GM11168 (cell line): ENCODE data around the gene KRT77.
"Not testable (repeated sequence)": the region's sequence is repeated elsewhere in the genome, so short reads cannot be mapped to it uniquely, and the experiment has no call there.

Source experiments
- in situ Hi-C: fragments of 300-500 bp; cut with MboI; formaldehyde crosslinking; loops from one replicate; pipeline ENCODE4 v1.12.0; 2022; ENCODE audit warnings: low sequenced_read_pairs; ENCODE audit not compliant: unreplicated experiment

Gene KRT77

GRCh38 chr12:52680363-52680762 is 23.0 kb downstream of the KRT77 start, which contains the start of gene KRT1:
TSS of gene KRT1 (minus strand) at chr12:52680407. CDS start at chr12:52680348, 59 bp downstream.
- in situ Hi-C loops = no loop called here

DNA sequence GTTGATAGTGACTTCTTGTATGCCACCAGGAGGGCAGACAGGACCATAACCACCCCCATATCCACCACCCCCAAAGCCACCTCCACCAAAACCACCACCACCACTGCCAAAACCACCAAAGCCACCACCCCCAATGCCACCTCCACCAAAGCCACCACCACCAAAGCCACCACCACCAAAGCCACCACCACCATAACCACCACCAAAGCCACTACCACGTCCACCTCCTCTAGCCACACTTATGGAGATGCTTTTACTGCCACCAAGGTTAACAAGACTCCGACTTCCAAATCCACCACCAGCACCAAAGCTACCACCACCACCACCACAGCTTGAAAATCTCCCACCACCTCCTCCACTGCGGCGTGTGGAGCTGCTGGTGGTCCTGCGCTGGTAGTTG is 23.4 kb downstream of the KRT77 start:
- in situ Hi-C loops = no loop called here

DNA sequence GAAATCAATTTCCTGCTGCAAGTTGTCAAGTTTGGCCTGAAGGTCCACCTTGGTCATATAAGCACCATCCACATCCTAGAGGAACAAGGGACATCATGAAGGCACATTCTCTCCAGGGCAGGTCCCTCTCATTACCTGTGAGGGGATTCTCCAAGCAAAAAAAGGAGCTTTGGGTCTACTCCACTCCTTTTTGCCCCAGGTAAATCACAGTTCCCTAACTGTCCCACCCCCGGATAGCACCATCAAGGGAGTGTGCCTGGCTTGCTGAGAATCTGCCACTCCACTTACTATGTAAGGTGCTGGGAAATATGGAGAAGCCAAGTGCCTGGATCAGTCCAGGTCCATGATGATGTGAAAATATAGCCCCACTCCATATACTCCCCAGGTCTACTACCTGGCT is 25.7 kb downstream of the KRT77 start:
- in situ Hi-C loops = no loop called here

DNA sequence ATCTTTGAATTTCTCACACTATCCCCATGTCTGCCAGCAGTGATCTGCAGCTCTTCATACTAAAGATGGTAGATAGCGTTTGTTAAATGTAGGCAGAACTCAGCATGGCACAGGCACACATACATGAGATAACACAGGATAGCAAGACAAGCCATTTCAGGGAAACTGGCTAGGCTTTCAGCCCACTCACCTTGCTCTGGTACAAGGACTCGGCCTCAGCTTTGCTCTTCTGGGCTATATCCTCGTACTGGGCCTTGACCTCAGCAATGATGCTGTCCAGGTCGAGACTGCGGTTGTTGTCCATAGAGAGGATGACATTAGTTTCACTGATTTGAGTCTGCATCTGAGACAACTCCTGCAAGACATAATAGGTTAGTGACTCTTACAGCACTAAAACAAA is 26.2 kb downstream of the KRT77 start:
- in situ Hi-C loops = no loop called here

GRCh38 chr12:52676163-52676562 is 27.2 kb downstream of the KRT77 start:
- in situ Hi-C loops = no loop called here

- in situ Hi-C loops = no loop called here
Observed at GRCh38 chr12:52675301-52675701, 28.0 kb downstream of the KRT77 start.

DNA sequence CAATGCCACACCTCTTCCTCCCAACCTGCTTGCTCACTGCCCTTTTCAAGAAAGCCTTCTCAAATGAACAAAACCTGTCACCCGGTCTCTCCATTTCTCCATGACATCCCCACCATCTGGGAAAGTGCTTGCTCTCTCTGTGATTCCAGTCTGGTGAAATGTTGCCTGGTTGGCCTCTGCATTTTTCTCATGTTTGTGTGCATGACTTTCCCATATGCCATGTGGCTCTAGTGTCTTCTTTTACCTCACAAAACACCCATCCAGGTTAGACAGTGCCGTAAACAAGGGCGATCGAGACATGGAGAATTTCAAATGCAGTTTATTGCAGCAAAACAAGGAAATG is 28.9 kb downstream of the KRT77 start:
- in situ Hi-C loops = no loop called here

GRCh38 chr12:52673713-52674432 is 29.5 kb downstream of the KRT77 start:
- in situ Hi-C loops = no loop called here

DNA sequence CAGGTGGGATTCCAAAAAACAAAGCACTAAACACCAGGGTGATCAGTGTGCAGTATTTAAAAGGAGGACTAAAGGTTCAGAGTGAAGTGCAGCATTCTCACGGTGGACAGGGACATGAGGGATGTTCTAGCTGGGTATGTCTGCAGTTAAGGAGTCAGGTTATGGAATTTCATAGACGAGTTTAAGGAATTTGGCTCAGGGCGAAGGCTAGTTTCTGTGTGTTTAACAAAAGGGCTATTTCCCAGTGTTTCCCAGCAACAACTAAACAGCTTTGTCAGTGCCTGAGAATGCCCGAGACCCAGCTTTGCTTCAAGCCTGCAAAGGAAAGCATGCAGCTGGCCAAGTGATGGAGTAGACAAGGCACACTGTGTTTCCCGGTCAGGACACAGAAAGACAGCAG is 30.1 kb downstream of the KRT77 start:
- in situ Hi-C loops = no loop called here

DNA sequence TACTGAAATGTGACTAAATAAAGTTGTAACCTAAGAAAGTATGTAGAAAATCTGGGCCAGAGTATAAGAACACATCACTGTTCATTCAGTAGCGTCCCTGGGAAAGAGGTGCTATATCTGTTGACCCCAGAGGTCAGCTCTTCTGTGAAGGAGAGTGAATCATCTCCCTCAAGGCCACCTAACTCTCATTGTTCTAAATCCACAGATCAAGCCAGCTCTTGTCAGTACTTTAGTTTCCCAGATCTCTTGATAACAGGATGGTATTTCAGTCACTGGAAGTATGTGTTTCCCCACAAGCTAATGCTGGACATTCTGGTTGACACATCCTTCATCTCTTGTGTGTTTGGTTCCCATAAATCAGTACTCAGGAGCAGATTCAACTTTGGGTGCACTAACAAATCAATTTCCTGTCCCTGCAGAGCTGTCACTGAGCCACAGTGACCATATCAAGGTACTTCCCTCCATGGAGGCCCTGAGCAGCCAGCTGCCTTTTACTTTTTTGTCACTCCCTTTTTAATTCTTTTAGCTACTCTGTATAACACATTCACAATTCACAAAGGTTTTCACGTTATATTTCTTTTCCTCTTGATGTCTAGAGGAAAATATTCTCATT is 30.9 kb downstream of the KRT77 start:
- in situ Hi-C loops = no loop called here

GRCh38 chr12:52670961-52671360 is 32.4 kb downstream of the KRT77 start:
- in situ Hi-C loops = no loop called here

DNA sequence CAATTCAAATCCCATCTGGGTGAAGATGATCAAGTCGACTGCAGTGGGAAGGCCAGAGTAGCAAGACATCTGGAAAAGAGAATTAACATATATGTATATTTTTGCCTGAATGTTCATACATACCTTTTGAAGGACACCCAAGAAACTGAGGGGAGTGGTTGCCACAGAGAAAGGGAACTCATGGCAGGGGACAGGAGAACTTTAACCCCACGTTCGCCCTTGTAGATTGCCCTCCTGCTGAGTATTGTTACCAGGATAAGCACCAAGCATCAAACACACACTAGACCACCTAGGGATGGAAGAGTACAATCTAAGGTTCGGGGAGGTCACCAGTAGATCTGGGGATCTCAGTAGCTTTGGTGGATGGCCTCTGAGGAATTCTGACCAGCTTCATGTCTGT is 32.8 kb downstream of the KRT77 start:
- in situ Hi-C loops = no loop called here

GRCh38 chr12:52669941-52670340 is 33.4 kb downstream of the KRT77 start:
- in situ Hi-C loops = not testable (repeated sequence)

DNA sequence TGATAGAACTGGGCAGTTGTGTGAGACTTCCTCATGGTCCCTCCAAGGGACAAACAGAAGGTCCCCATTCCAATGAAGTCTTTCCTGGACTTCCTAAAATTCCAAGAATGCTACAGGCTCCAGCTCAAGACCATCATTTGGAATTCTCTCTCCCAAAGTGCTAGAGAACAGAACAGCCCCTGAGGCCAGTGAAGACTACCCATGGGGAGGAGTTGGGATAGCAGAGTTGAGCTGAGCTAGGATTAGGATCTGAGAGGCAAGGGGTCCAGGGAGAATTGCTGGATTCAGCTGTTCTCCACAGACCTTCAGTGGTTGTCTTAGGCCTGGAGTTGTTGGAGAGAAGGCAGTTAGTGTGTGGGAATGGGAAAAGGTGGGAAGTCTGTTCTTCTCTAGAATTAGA is 33.9 kb downstream of the KRT77 start:
- in situ Hi-C loops = no loop called here

DNA sequence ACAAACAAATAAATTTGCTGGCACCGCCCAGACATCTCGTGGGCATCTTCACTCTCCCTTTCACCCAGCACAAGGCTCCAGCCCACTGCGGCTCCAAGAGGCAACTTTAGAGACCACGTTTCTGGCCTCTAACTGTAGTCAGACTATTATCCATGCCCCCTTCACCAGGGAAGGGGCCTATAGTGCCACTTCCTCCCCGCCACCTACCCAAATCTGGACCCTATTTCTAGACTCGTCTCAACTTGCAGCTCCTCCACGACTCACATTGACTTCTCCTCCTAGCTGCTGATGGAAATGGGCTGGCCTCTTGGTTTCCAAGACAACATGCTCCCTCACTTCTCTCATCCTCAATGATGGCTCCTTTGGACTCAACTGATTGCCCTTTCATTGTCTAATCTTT is 35.4 kb downstream of the KRT77 start:
- in situ Hi-C loops = no loop called here

- in situ Hi-C loops = no loop called here
Observed at GRCh38 chr12:52667509-52667908, 35.8 kb downstream of the KRT77 start.

- in situ Hi-C loops = no loop called here
Observed at GRCh38 chr12:52666471-52666870, 36.9 kb downstream of the KRT77 start.

DNA sequence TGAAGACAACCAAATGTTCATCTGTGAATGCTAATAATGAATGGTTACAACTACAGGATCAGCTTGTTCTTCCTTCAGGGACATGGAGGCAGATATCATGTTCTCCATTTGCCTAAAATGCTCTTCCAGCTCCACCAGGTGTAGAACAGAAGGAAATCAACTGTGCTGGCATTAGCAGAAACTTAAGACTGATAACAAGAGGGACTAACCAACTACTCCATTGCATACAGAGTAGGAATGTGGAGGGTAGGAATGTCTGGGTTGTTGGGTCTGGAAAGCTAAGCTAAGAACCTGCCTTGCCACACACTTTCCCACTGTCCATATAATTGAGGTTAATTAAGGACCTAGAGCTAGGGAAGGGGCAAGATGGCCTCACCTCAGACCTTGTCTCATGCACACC is 39.9 kb downstream of the KRT77 start:
- in situ Hi-C loops = no loop called here

- in situ Hi-C loops = no loop called here
Observed at GRCh38 chr12:52662918-52663229, 40.5 kb downstream of the KRT77 start.

DNA sequence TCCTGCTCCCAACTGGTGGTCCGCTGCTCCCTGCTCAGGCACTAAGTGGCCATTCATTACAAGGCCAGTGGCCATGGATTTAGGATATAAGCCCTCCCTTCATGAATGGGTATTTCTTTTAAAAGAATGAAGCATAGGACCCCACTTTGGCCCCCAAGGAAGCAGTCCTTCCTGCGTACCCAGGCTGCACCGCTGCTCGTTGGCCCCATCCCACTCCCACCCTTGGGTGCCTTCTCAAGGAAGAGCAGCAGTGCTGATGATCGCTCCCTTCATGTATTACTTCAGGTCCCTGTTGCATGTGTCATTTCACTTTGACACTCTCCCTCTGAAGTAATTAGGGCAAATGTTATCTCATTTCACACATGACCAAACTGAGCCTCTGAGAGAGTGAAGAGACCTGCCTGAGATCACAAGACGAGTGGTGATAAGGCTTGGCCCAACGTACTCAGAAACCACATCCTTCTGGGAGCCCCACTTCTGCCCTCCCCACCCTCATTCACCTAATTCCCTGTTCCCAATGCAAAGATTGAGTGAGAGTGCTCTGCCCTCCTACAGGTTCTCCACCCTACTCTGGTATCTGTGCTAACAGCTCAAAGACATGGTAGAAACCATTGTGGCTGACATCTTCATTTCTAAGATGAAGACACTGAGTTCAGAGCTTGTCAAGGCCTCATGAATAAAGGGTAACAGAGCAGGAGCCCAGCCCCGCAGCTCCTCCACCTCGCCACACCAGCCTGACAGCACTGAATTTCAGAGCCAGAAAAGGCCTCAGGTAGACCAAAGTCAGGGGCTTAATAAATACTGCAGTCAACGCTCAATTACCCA is 41.0 kb downstream of the KRT77 start:
- in situ Hi-C loops = no loop called here

- in situ Hi-C loops = no loop called here
Observed at GRCh38 chr12:52661668-52662067, 41.7 kb downstream of the KRT77 start.
